ENCODE data around the gene MTHFS.

Gene MTHFS

DNA sequence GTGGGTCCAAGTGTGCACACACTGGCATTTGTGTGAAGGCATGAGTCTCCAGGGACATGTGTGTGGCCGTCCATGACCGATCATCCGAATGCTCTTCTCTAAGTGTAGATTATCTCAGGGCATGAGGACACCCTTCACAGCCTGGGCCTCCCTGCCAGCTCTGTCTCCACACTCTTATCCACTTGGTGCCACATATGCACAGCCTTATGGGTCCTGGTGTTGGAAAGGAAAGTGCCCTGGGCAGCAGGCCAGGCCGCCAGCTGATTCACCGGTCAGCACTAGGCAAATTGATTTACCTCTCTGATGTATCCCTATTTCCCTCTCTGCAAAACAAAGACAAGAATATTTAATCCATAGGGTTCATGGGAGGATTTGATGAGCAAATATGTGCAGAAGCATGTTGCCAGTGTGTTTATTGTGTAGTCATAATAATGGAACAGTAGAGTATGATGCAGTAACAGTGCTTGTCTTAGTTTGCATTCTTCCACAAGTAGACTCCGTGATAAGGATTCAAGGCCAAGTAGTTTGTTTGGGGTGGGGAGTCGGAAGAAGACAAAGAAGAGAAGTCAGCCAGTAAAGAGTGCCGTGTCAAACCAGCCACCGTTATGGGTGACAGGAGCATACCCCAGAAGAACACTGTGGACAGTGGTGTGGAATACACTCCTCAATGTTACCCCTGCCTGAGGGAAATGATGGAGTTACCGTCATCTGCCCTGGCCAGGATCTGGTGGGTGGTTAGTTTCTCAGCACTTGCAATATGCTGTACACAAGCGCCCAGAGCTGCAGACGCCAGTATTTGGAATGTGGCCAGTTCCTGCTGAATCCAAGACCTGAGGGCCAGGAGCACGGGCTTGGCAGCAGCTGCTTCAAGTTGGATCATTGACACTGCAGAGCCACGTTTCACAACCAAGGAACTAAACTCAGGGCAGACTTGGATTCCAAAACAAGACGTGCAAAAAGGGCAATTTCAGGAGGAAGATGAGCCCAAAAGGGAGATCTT lies 85.1 kb downstream of the MTHFS start:
- Histone ChIP-seq H3K4me1 (no peaks in the 10 kb centered on the region), H3K27me3 (ENCODE audit: control insufficient read depth, insufficient read depth, low read length) (no peaks in the 10 kb centered on the region), H3K36me3 (ENCODE audit: control insufficient read depth, insufficient read depth, low read length) (no peaks in the 10 kb centered on the region), H3K4me2 (ENCODE audit: low read length) (no peak overlapping the region), H3K27ac (no peak overlapping the region), H3K4me3 (ENCODE audit: low read depth, low read length) (no peak overlapping the region), H2AFZ (no peak overlapping the region), H3K79me2 (no peaks in the 10 kb centered on the region), H3K9me3 (ENCODE audit: control insufficient read depth, low read length) (no peaks in the 10 kb centered on the region), H3K9ac (no peak overlapping the region)
- TF ChIP-seq, protein P1, sequence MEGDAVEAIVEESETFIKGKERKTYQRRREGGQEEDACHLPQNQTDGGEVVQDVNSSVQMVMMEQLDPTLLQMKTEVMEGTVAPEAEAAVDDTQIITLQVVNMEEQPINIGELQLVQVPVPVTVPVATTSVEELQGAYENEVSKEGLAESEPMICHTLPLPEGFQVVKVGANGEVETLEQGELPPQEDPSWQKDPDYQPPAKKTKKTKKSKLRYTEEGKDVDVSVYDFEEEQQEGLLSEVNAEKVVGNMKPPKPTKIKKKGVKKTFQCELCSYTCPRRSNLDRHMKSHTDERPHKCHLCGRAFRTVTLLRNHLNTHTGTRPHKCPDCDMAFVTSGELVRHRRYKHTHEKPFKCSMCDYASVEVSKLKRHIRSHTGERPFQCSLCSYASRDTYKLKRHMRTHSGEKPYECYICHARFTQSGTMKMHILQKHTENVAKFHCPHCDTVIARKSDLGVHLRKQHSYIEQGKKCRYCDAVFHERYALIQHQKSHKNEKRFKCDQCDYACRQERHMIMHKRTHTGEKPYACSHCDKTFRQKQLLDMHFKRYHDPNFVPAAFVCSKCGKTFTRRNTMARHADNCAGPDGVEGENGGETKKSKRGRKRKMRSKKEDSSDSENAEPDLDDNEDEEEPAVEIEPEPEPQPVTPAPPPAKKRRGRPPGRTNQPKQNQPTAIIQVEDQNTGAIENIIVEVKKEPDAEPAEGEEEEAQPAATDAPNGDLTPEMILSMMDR (IDR thresholded peaks at IDR 0.05): no peak

DNA sequence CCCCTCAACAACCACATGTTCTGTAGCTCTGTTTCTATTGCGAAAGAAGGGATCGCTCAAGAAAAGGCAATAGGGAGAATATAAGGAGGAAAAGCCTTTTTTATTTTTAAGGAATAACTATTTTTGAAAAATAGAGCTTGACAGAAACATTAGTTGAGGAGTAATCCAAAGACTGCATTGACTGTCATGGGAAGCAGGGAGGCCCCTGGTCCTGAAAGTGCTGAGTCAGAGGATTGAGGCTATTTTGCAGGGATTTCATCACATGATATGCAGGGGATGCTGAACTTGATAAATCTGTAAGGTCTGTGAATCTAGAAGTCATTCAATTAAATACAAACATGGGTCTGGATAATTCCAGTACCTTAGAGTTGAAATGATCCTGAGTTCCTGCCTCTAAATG lies 92.0 kb downstream of the MTHFS start:
- Histone ChIP-seq H3K36me3 (ENCODE audit: control insufficient read depth, insufficient read depth, low read length) (no peaks in the 10 kb centered on the region), H2AFZ (no peak overlapping the region), H3K4me2 (ENCODE audit: low read length) (no peak overlapping the region), H3K27me3 (ENCODE audit: control insufficient read depth, insufficient read depth, low read length) (no peaks in the 10 kb centered on the region), H3K9ac (no peak overlapping the region), H3K9me3 (ENCODE audit: control insufficient read depth, low read length) (no peaks in the 10 kb centered on the region), H3K4me3 (ENCODE audit: low read depth, low read length) (no peak overlapping the region), H3K79me2 (no peaks in the 10 kb centered on the region), H3K27ac (no peak overlapping the region), H3K4me1 (no peaks in the 10 kb centered on the region)
- TF ChIP-seq, protein P1 (IDR thresholded peaks at IDR 0.05): no peak

DNA sequence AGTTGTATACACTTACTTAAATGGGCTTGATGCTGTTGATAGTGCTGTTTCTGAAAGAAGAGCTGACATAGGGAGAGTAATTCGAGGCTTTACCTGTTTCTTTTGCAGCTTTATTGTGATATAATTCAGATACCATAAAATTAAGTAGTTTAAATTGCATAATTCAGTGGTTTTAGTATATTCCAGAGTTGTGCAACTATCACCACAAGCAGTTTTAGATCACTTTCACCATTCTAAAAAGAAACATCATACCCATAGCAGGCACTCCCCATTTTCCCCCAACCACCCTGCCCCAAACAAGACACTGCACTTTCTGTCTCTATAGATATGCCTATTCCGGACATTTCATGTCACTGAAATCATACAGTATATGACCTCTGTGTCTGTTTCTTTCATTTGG lies 98.5 kb downstream of the MTHFS start:
- H3K4me1 ChIP-seq: no peaks in the 10 kb centered on the region
- H3K9ac ChIP-seq: no peak overlapping the region
- no peaks in the 10 kb centered on the region for H3K36me3 ChIP-seq (ENCODE audit: control insufficient read depth, insufficient read depth, low read length)
- no peak overlapping the region for H3K4me2 ChIP-seq (ENCODE audit: low read length)
- no peak overlapping the region for H2AFZ ChIP-seq
- no peaks in the 10 kb centered on the region for H3K9me3 ChIP-seq (ENCODE audit: control insufficient read depth, low read length)
- H3K79me2 ChIP-seq: no peaks in the 10 kb centered on the region
- H3K4me3 ChIP-seq (ENCODE audit: low read depth, low read length): no peak overlapping the region
- no peaks in the 10 kb centered on the region for H3K27me3 ChIP-seq (ENCODE audit: control insufficient read depth, insufficient read depth, low read length)
- TF ChIP-seq, protein P1 (IDR thresholded peaks at IDR 0.05): no peak
- H3K27ac ChIP-seq: no peak overlapping the region
